WTC11 (cell line): Measurements from ENCODE around the gene SMCR8. TPM values are rescaled to one million over a fixed set of nuclear protein-coding genes. Genes with fewer than 3 reads are reported as not detected.
A peak's percentile ranks its signal among the peaks of the same experiment; 100 is the strongest.

ENCODE experiments used
- ATAC-seq: fragments of 200-7000 bp; cut with Tn5 transposase; 2 replicates; pipeline ENCODE4 v1.10.0; 2021; ENCODE audit warnings: mild to moderate bottlenecking, moderate library complexity
- CTCF ChIA-PET: fragments of 300-600 bp; sonication (Branson Sonifier 250); formaldehyde crosslinking; loops from one replicate; lab custom pipeline; 2021; ENCODE audit warnings: antibody characterized with exemption; lab: Charles Lee
- POLR2A ChIA-PET: fragments of 350-600 bp; sonication (Branson Sonifier 250); formaldehyde crosslinking; loops from one replicate; lab custom pipeline; 2021; ENCODE audit warnings: antibody characterized with exemption; lab: Charles Lee
- DNase-seq: peaks from one replicate; pipeline ENCODE4 v3.0.0; 2021; ENCODE audit warnings: low spot score
- H3K27ac Mint-ChIP-seq: 2 replicates; pipeline ENCODE4 v1.8.0; 2021; ENCODE audit warnings: mixed read lengths
- H3K27me3 Mint-ChIP-seq: 2 replicates; pipeline ENCODE4 v1.8.0; 2021; ENCODE audit warnings: low read depth, mild to moderate bottlenecking, moderate library complexity, mixed read lengths
- H3K36me3 Mint-ChIP-seq: 2 replicates; pipeline ENCODE4 v1.8.0; 2021; ENCODE audit warnings: mixed read lengths
- H3K4me1 Mint-ChIP-seq: 2 replicates; pipeline ENCODE4 v1.8.0; 2022; ENCODE audit warnings: mixed read lengths
- H3K4me3 Mint-ChIP-seq: 2 replicates; pipeline ENCODE4 v1.8.0; 2021; ENCODE audit warnings: mild to moderate bottlenecking, moderate library complexity, mixed read lengths
- H3K9me3 Mint-ChIP-seq: 2 replicates; pipeline ENCODE4 v1.8.0; 2021; ENCODE audit warnings: mixed read lengths
- CBFB ChIP-seq: sonication (generic); formaldehyde crosslinking; IDR thresholded peaks from 2 replicates; pipeline ENCODE4 v1.8.1; 2022; ENCODE audit warnings: mild to moderate bottlenecking, low read depth, missing genetic modification reagents
- CDX4 ChIP-seq: fragments of 250-450 bp; sonication (Bioruptor Pico); IDR thresholded peaks from 2 replicates; pipeline ENCODE4 v1.9.0; 2021; ENCODE audit warnings: moderate library complexity, mild to moderate bottlenecking, inconsistent platforms, borderline replicate concordance
- CTCF ChIP-seq: fragments of 200-600 bp; IDR thresholded peaks from 2 replicates; pipeline ENCODE4 v1.8.0; 2022; ENCODE audit warnings: antibody characterized with exemption
- E2F1 ChIP-seq: sonication (generic); formaldehyde crosslinking; IDR thresholded peaks from 2 replicates; pipeline ENCODE4 v1.8.0; 2022; ENCODE audit warnings: mild to moderate bottlenecking, missing genetic modification reagents
- EMX1 ChIP-seq: fragments of 250-450 bp; sonication (Bioruptor Pico); IDR thresholded peaks from 2 replicates; pipeline ENCODE4 v1.8.0; 2021; ENCODE audit warnings: mild to moderate bottlenecking
- ETV6 ChIP-seq: sonication (generic); formaldehyde crosslinking; IDR thresholded peaks from 2 replicates; pipeline ENCODE4 v1.8.1; 2022; ENCODE audit warnings: mild to moderate bottlenecking, missing genetic modification reagents
- FOXK1 ChIP-seq: sonication (generic); formaldehyde crosslinking; IDR thresholded peaks from 2 replicates; pipeline ENCODE4 v1.8.0; 2022; ENCODE audit warnings: mild to moderate bottlenecking, moderate library complexity, missing genetic modification reagents
- GABPB1 ChIP-seq: sonication (generic); formaldehyde crosslinking; IDR thresholded peaks from 2 replicates; pipeline ENCODE4 v1.8.1; 2023; ENCODE audit warnings: mild to moderate bottlenecking, missing genetic modification reagents
- GTF2I ChIP-seq: fragments of 250-450 bp; sonication (Bioruptor Pico); conservative IDR thresholded peaks from 2 replicates; pipeline ENCODE4 v1.4.0; 2021; ENCODE audit warnings: mild to moderate bottlenecking
- HMGA2 ChIP-seq: fragments of 250-450 bp; sonication (Bioruptor Pico); IDR thresholded peaks from 2 replicates; pipeline ENCODE4 v1.4.0; 2021; ENCODE audit warnings: mild to moderate bottlenecking, moderate library complexity
- JUN ChIP-seq: sonication (generic); formaldehyde crosslinking; IDR thresholded peaks from 2 replicates; pipeline ENCODE4 v1.8.0; 2023; ENCODE audit warnings: mild to moderate bottlenecking, missing genetic modification reagents
- MXD4 ChIP-seq: fragments of 250-450 bp; sonication (Bioruptor Pico); IDR thresholded peaks from 2 replicates; pipeline ENCODE4 v1.8.0; 2021; ENCODE audit warnings: mild to moderate bottlenecking, moderate library complexity, borderline replicate concordance
- NFATC4 ChIP-seq: fragments of 250-450 bp; sonication (Bioruptor Pico); IDR thresholded peaks from 2 replicates; pipeline ENCODE4 v1.9.0; 2021; ENCODE audit warnings: mild to moderate bottlenecking
- RORB ChIP-seq: fragments of 250-450 bp; sonication (Bioruptor Pico); IDR thresholded peaks from 2 replicates; pipeline ENCODE4 v1.9.0; 2021; ENCODE audit warnings: mild to moderate bottlenecking
- SMAD4 ChIP-seq: sonication (generic); formaldehyde crosslinking; IDR thresholded peaks from 2 replicates; pipeline ENCODE4 v1.8.0; 2022; ENCODE audit warnings: mild to moderate bottlenecking, missing genetic modification reagents
- SP1 ChIP-seq: sonication (generic); formaldehyde crosslinking; conservative IDR thresholded peaks from 2 replicates; pipeline ENCODE4 v1.8.1; 2022; ENCODE audit warnings: missing genetic modification reagents
- ZBTB21 ChIP-seq: sonication (generic); formaldehyde crosslinking; IDR thresholded peaks from 2 replicates; pipeline ENCODE4 v1.8.1; 2023; ENCODE audit warnings: mild to moderate bottlenecking, missing genetic modification reagents, borderline replicate concordance
- ZNF138 ChIP-seq: sonication (generic); formaldehyde crosslinking; conservative IDR thresholded peaks from 2 replicates; pipeline ENCODE4 v1.8.1; 2022; ENCODE audit warnings: mild to moderate bottlenecking, moderate library complexity, missing genetic modification reagents
- ZNF423 ChIP-seq: fragments of 250-450 bp; sonication (Bioruptor Pico); IDR thresholded peaks from 2 replicates; pipeline ENCODE4 v2.1.2; 2022; ENCODE audit warnings: mild to moderate bottlenecking, moderate library complexity
- total RNA-seq: library from RNA; stranded (reverse); gene quantifications from 3 replicates; pipeline ENCODE4 v1.2.3, GENCODE V29; 2021
- TF ChIP-seq, protein P1 (sequence below): sonication (generic); formaldehyde crosslinking; IDR thresholded peaks from 2 replicates; pipeline ENCODE4 v1.8.1; 2023; ENCODE audit warnings: mild to moderate bottlenecking, moderate library complexity, missing genetic modification reagents
- TF ChIP-seq, protein P2 (sequence below): sonication (generic); formaldehyde crosslinking; IDR thresholded peaks from 2 replicates; pipeline ENCODE4 v1.8.0; 2022; ENCODE audit warnings: mild to moderate bottlenecking, missing genetic modification reagents
- TF ChIP-seq, protein P3 (sequence below): fragments of 250-450 bp; sonication (Bioruptor Pico); IDR thresholded peaks from 2 replicates; pipeline ENCODE4 v1.9.0; 2021; ENCODE audit warnings: mild to moderate bottlenecking

The SMCR8 gene
- total RNA-seq, 1 experiment from 2014 or later: 19.1 TPM

- peak; percentile 58 for DNase-seq
- ChIA-PET CTCF (interaction anchor here (0.5 to 1.8 kb wide), 5 partner anchors 13 to 1590 kb away, joined by 3 to 9 read pairs (median 4); no protein-coding TSS in a partner anchor), POLR2A (interaction anchor here (1.2 kb wide), 1 partner anchor 115 kb away, joined by 3 read pairs; no protein-coding TSS in a partner anchor)
- H3K4me1 Mint-ChIP-seq: peaks cover 8% of the 10 kb centered on the region
- no peak overlapping the region for H3K4me3 Mint-ChIP-seq
- H3K27ac Mint-ChIP-seq: peak overlapping the region; percentile 93
- H3K27me3 Mint-ChIP-seq: no peaks in the 10 kb centered on the region
- TF ChIP-seq ZNF423 (CRISPR knock-in tag) (no peak), ETV6 (0 out of 2 replicates have a peak, but pooled peaks have one; percentile 24), JUN (CRISPR knock-in tag) (no peak), ZBTB21 (CRISPR knock-in tag) (no peak), SP1 (CRISPR knock-in tag) (no peak), GABPB1 (peak; percentile 18; the same call in 1 of the 2 replicates)
- peaks cover 11% of the 10 kb centered on the region for H3K36me3 Mint-ChIP-seq
- no peaks in the 10 kb centered on the region for H3K9me3 Mint-ChIP-seq
- ATAC-seq: peak; percentile 86
These were observed 47.0 kb upstream of the SMCR8 start for GRCh38 chr17:18267927-18268711.

GRCh38 chr17:18270046-18270931, 44.8 kb upstream of the SMCR8 start:
- no peak overlapping the region for H3K4me3 Mint-ChIP-seq
- H3K27me3 Mint-ChIP-seq: no peaks in the 10 kb centered on the region
- no peak for DNase-seq
- TF ChIP-seq ZNF138 (CRISPR knock-in tag): no peak
- no peak for TF ChIP-seq MXD4 (CRISPR knock-in tag)
- TF ChIP-seq, protein P1, sequence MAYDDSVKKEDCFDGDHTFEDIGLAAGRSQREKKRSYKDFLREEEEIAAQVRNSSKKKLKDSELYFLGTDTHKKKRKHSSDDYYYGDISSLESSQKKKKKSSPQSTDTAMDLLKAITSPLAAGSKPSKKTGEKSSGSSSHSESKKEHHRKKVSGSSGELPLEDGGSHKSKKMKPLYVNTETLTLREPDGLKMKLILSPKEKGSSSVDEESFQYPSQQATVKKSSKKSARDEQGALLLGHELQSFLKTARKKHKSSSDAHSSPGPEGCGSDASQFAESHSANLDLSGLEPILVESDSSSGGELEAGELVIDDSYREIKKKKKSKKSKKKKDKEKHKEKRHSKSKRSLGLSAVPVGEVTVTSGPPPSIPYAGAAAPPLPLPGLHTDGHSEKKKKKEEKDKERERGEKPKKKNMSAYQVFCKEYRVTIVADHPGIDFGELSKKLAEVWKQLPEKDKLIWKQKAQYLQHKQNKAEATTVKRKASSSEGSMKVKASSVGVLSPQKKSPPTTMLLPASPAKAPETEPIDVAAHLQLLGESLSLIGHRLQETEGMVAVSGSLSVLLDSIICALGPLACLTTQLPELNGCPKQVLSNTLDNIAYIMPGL: no peak
- no peak for TF ChIP-seq HMGA2 (CRISPR knock-in tag)
- no peak for TF ChIP-seq GTF2I
- TF ChIP-seq, protein P2, sequence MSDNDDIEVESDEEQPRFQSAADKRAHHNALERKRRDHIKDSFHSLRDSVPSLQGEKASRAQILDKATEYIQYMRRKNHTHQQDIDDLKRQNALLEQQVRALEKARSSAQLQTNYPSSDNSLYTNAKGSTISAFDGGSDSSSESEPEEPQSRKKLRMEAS (CRISPR knock-in tag): no peak
- no peak for TF ChIP-seq SMAD4
- TF ChIP-seq CDX4 (CRISPR knock-in tag): no peak
- no peak for TF ChIP-seq FOXK1 (CRISPR knock-in tag)
- H3K36me3 Mint-ChIP-seq: peaks cover 9% of the 10 kb centered on the region
- H3K9me3 Mint-ChIP-seq: no peaks in the 10 kb centered on the region
- ChIA-PET POLR2A (interaction anchor here (1.9 kb wide), 1 partner anchor 13 kb away, joined by 6 read pairs; no protein-coding TSS in a partner anchor), CTCF (interaction anchor here (0.9 kb wide), 1 partner anchor 23 kb away, joined by 5 read pairs; no protein-coding TSS in a partner anchor)
- H3K27ac Mint-ChIP-seq: no peak overlapping the region; the same call in 1 of the 2 replicates
- ATAC-seq: 0 out of 2 replicates have a peak, but pooled peaks have one; percentile 6
- peaks cover 8% of the 10 kb centered on the region for H3K4me1 Mint-ChIP-seq

GRCh38 chr17:18277076-18277475, 38.0 kb upstream of the SMCR8 start:
- H3K4me3 Mint-ChIP-seq: no peak overlapping the region
- CTCF ChIA-PET: interaction anchor here (0.7 kb wide), 1 partner anchor 13 kb away, joined by 3 read pairs; no protein-coding TSS in a partner anchor

More at GRCh38 chr17:18277076-18277475, 38.0 kb upstream of the SMCR8 start:
- H3K27ac Mint-ChIP-seq: no peak overlapping the region
- no peaks in the 10 kb centered on the region for H3K9me3 Mint-ChIP-seq
- H3K27me3 Mint-ChIP-seq: no peaks in the 10 kb centered on the region
- ATAC-seq (no peak), DNase-seq (no peak)
- POLR2A ChIA-PET: no interaction called here
- no peak for TF ChIP-seq CBFB
- no peak for TF ChIP-seq CTCF
- no peak for TF ChIP-seq E2F1 (CRISPR knock-in tag)
- no peak for TF ChIP-seq NFATC4 (CRISPR knock-in tag)
- TF ChIP-seq EMX1: no peak
- no peak for TF ChIP-seq ZBTB21 (CRISPR knock-in tag)
- TF ChIP-seq, protein P3, sequence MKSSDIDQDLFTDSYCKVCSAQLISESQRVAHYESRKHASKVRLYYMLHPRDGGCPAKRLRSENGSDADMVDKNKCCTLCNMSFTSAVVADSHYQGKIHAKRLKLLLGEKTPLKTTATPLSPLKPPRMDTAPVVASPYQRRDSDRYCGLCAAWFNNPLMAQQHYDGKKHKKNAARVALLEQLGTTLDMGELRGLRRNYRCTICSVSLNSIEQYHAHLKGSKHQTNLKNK (CRISPR knock-in tag): no peak
- no peak for TF ChIP-seq RORB (CRISPR knock-in tag)
- peaks cover 56% of the 10 kb centered on the region for H3K36me3 Mint-ChIP-seq
- no peaks in the 10 kb centered on the region for H3K4me1 Mint-ChIP-seq
